Duodenal mucosa (tissue), 2 donors: ENCODE results near the gene ASNS.

Experiments used
- H3K27ac ChIP-seq: one replicate; pipeline ENCODE4 v1.7.0; 2013; ENCODE audit warnings: low read depth, low read length
- H3K27me3 ChIP-seq, 2 donors: one replicate each; pipeline ENCODE4 v1.7.0; 2013; ENCODE audit warnings: low read length in 2 of 2, control low read depth in 1 of 2; ENCODE audit not compliant: insufficient read depth in 2 of 2, control insufficient read depth in 1 of 2
- H3K36me3 ChIP-seq, 2 donors: one replicate each; pipeline ENCODE4 v1.7.0; 2013; ENCODE audit warnings: low read length in 2 of 2, control low read depth in 1 of 2; ENCODE audit not compliant: insufficient read depth in 2 of 2, control insufficient read depth in 1 of 2
- H3K4me1 ChIP-seq, 2 donors: one replicate each; pipeline ENCODE4 v1.7.0; 2013; ENCODE audit warnings: low read length in 2 of 2, control low read depth in 1 of 2; ENCODE audit not compliant: insufficient read depth in 2 of 2, control insufficient read depth in 1 of 2
- H3K4me3 ChIP-seq, 2 donors: one replicate each; pipeline ENCODE4 v1.7.0; 2013; ENCODE audit warnings: low read length in 2 of 2, low read depth in 1 of 2
- H3K9ac ChIP-seq, 2 donors: one replicate each; pipeline ENCODE4 v1.7.0; 2013; ENCODE audit warnings: low read length in 2 of 2, low read depth in 1 of 2
- H3K9me3 ChIP-seq, 2 donors: one replicate each; pipeline ENCODE4 v1.7.0; 2013; ENCODE audit warnings: low read length in 2 of 2, control low read depth in 1 of 2; ENCODE audit not compliant: control insufficient read depth in 1 of 2

Gene ASNS

DNA sequence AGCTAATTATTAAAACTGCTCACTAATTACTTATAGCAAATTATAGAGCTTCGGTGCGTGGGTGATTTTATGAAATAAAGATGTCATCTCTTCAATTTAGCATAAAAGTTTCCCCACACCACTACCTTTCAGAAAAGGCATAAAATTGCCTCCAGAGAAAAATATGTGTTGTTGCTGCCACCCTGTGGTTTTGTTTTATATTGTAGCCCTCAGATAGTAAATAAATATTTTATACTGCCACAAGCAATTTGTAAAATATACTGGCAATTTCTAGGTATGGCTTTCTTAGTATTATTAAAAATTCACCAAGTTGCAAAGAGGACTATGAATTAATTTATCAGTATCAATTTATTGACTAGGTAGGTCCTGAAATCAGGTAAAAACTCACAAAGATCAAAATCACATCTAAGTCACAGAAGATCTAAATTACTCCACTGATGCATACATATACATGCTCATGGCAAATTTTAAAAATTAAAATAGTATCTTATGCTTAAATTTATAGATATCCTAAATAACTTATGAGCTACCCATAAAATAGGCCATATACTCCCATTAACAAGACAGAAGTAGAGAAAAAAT lies 26.5 kb downstream of the ASNS start:
- Histone ChIP-seq H3K9ac (no peak overlapping the region), H3K27me3 (no peaks in the 10 kb centered on the region), H3K4me1 (no peaks in the 10 kb centered on the region), H3K9me3 (no peaks in the 10 kb centered on the region), H3K4me3 (no peak overlapping the region), H3K27ac (no peak overlapping the region), H3K36me3 (no peaks in the 10 kb centered on the region)

DNA sequence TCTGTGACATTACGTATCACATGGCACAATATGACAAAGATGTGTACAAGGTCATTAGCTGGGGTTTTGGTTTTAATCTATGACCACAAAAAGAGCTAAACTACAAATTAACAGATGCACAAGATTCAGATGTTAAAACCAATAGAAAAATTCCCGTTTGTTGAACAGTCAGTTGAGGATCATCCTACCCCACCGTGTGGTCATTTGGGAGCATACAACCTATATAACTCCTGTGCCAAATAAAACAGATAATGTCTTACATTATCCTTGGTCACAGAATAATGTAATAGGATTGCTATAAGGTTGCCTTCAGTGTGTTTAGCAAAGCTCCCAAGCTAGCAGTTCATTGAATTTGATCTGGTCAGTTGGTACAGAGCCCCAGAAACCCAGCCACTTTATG lies 28.2 kb downstream of the ASNS start:
- no peak overlapping the region for H3K9ac ChIP-seq
- no peaks in the 10 kb centered on the region for H3K36me3 ChIP-seq
- no peaks in the 10 kb centered on the region for H3K9me3 ChIP-seq
- H3K4me1 ChIP-seq: no peaks in the 10 kb centered on the region
- H3K27me3 ChIP-seq: peaks cover 0 to 3% of the 10 kb centered on the region in 2 donors
- H3K27ac ChIP-seq: no peak overlapping the region
- H3K4me3 ChIP-seq: no peak overlapping the region

DNA sequence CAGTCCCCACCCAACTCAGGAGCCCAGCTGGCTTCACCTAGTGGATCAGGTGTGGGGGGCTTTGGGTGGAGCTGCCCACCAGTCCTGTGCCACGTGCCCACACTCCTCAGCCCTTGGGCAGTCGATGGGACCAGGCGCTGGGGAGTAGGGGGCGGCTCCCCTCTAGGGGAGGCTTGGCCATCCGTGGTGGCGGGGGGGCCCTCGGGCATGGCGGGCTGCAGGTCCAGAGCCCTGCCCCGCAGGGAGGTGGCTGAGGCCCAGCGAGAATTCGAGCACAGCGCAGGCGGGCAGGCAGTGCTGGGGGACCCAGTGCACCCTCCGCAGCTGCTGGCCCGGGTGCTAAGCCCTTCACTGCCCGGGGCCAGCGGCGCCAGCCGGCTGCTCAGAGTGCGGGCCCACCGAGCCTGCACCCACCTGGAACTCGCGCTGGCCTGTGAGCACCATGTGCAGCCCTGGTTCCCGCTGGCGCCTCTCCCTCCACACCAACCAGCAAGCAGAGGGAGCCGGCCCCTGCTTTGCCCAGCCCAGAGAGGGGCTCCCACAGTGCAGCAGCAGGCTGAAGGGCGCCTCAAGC lies 29.3 kb downstream of the ASNS start:
- Histone ChIP-seq H3K36me3 (no peaks in the 10 kb centered on the region), H3K9ac (no peak overlapping the region), H3K27me3 (peaks cover 0 to 3% of the 10 kb centered on the region in 2 donors), H3K27ac (no peak overlapping the region), H3K4me3 (no peak overlapping the region), H3K9me3 (no peaks in the 10 kb centered on the region), H3K4me1 (no peaks in the 10 kb centered on the region)

DNA sequence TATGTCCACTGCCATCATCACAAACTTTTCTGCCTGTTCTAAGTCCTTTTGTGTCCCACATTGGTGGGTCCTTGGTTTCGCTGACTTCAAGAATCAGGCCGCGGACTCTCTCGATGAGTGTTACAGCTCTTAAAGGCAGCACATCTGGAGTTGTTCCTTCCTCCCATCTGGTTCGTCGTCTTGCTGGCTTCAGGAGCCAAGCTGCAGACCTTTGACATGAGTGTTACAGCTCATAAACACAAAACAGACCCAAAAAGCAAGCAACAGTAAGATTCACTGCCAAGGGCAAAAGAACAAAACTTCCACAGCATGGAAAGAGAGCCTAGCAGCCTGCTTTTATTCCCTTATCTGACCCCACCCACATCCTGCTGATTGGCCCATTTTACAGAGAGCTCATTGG lies 30.2 kb downstream of the ASNS start:
- no peaks in the 10 kb centered on the region for H3K4me1 ChIP-seq
- no peak overlapping the region for H3K4me3 ChIP-seq
- H3K9me3 ChIP-seq: no peaks in the 10 kb centered on the region
- H3K9ac ChIP-seq: no peak overlapping the region
- no peak overlapping the region for H3K27ac ChIP-seq
- no peaks in the 10 kb centered on the region for H3K36me3 ChIP-seq
- H3K27me3 ChIP-seq: peaks cover 0 to 3% of the 10 kb centered on the region in 2 donors

DNA sequence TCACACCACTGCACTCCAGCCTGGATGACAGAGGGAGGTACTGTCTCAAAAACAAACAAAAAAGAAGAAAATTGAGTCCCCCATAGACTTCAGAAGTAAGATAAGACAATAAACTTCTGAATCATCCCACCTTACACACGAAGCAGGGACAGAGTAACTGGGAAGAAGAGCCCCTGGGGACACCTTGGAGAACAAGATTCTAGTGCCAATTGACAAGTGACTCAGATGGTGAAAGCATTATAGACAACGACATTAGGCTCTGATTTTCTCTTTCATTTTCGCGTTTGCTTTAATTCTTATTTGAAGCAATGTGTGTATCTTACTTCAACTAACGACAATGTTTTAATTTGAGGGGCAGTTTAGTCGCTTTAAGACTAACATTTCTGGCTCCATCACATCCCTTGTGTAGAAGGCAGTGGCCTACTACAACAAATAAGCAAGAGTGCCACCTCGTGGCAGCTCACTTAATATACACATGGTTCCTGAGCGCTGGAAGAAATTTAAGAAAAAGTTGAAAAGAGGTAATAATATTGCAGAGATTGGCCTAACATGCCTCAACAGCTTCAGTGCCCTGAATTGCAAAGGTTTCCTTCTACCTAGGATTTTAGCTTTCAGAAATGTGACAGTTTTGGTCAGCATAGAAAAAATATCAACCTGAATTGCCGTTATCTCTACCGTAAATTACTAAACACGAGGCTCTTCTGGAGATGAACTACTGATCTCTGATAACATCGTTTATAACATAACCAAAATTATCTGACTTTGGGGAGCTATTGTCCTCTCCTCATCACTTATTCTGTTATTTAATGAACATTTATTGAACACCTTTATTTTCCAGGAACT lies 36.7 kb downstream of the ASNS start:
- H3K9me3 ChIP-seq: no peaks in the 10 kb centered on the region
- no peaks in the 10 kb centered on the region for H3K36me3 ChIP-seq
- H3K27ac ChIP-seq: no peak overlapping the region
- no peak overlapping the region for H3K9ac ChIP-seq
- no peak overlapping the region for H3K4me3 ChIP-seq
- H3K4me1 ChIP-seq: no peaks in the 10 kb centered on the region
- H3K27me3 ChIP-seq: peaks cover 0 to 6% of the 10 kb centered on the region in 2 donors

DNA sequence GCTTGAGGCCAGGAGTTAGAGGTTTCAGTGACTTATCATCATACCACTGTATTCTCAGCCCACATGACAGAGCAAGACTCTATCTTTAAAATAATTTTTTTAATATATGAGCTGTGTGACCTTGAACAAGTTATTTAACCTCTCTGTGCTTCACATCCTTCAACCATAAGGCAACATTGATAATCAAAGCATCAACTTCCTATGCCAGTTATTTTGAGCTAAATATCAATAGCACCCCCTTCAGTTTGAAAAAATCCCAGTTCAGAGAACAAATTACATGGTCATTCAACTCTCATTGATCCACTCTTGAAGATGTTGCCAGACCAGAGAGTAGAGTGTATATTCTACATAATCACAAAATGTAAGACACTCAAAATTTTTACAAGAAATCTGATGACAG lies 53.0 kb downstream of the ASNS start:
- Histone ChIP-seq H3K4me1 (no peaks in the 10 kb centered on the region), H3K9me3 (no peaks in the 10 kb centered on the region), H3K36me3 (no peaks in the 10 kb centered on the region), H3K4me3 (no peak overlapping the region), H3K27ac (no peak overlapping the region), H3K9ac (no peak overlapping the region), H3K27me3 (no peaks in the 10 kb centered on the region)

DNA sequence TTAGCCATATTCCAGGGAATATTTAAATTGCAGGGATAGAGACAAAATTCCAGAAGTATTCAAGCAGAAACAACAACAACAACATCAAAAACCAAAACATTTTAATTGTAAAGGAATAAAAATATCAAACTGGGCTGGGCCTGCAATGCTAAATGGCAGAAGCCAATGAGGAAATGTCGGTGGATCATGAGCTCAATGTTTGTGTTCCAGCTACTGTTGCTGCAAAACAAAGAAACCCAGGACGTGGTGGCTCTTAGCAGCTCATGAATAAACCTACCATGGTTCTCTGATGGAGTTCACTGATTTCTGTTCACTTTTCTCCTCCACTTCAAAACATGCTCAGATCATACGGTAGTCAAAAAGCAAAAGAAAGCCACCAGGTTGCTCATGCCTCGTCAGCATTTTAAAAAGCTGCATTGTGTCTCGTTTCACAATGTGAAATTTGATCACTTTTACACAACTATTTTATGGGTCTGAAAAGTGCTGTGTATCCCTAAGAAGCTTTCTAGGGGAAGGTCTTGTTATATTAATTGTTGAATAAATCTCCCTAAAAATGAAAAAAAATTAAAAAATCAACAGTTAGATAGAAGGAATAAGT lies 54.0 kb downstream of the ASNS start:
- no peak overlapping the region for H3K27ac ChIP-seq
- H3K4me1 ChIP-seq: no peaks in the 10 kb centered on the region
- no peak overlapping the region for H3K9ac ChIP-seq
- H3K9me3 ChIP-seq: no peaks in the 10 kb centered on the region
- no peaks in the 10 kb centered on the region for H3K36me3 ChIP-seq
- H3K27me3 ChIP-seq: no peaks in the 10 kb centered on the region
- no peak overlapping the region for H3K4me3 ChIP-seq
